Measurements from ENCODE around the gene HIBADH.

DNA sequence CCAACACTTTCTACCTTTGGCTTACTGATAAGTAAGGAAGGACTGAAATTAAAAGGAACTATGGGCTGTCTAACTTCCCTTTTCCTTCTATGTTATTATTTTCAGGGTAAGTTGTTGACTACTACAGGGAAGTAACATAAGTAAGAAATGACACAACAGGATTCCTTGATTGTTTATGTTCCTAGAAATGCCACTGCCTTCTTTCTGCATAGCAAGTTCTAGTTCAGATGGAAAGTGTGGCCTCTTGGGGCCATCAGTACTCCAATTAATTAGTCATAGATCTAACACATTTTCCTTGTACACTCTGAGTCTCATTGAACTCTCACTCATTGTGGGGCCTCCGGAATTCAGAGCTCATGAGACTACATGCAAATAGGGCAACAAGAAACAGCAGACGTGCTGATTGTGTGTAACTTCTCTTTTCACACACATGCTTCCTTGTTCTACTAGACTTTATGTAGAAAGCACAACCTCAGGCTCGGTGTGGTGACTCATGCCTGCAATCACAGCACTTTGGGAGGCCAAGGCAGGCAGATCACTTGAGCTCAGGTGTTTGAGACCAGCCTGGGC, 35.3 kb upstream of the HIBADH start:
- TF ChIP-seq GATA2 (IDR thresholded peaks at IDR 0.05; ENCODE audit: low read depth, low read length) (no peak), GATA3 (IDR thresholded peaks at IDR 0.05; ENCODE audit: low read depth, low read length) (no peak)
